Spleen (tissue), 11 donors: ENCODE measurements around the gene TRIM45. TPM values are rescaled to one million over a fixed set of nuclear protein-coding genes. Genes with fewer than 3 reads are reported as not detected.

Experiments
- DNase-seq: peaks from one replicate; pipeline ENCODE4 v3.0.0-alpha.2; 2020
- H3K27ac ChIP-seq, 8 donors: fragments of 200-600 bp; sonication (generic) in 7 of 8; 1 replicate in 4 of 8; 2 replicates in 4 of 8; pipeline versions ENCODE4 v1.5.0 to v1.8.0; 2016 to 2021; ENCODE audit warnings: inconsistent platforms in 4 of 8, mild to moderate bottlenecking in 4 of 8, moderate library complexity in 1 of 8
- H3K27me3 ChIP-seq, 7 donors: fragments of 200-600 bp; sonication (generic) in 6 of 7; replicated peaks in 1 of 7; 1 replicate in 4 of 7; 2 replicates in 3 of 7; pipeline versions ENCODE4 v1.5.0 to v1.8.0; 2016 to 2021; ENCODE audit warnings: inconsistent platforms in 3 of 7, mild to moderate bottlenecking in 1 of 7
- H3K36me3 ChIP-seq, 6 donors: fragments of 200-600 bp; sonication (generic) in 5 of 6; 1 replicate in 4 of 6; 2 replicates in 2 of 6; pipeline versions ENCODE4 v1.5.0 to v1.8.0; 2016 to 2021; ENCODE audit warnings: inconsistent platforms in 2 of 6
- H3K4me1 ChIP-seq, 6 donors: fragments of 200-600 bp; sonication (generic) in 5 of 6; 1 replicate in 3 of 6; 2 replicates in 3 of 6; pipeline versions ENCODE4 v1.5.0 to v1.8.0; 2016 to 2021; ENCODE audit warnings: inconsistent platforms in 3 of 6
- H3K4me3 ChIP-seq, 8 donors: fragments of 200-600 bp; sonication (generic) in 7 of 8; 1 replicate in 4 of 8; 2 replicates in 4 of 8; pipeline versions ENCODE4 v1.5.0 to v1.8.0; 2016 to 2021; ENCODE audit warnings: inconsistent platforms in 4 of 8, mild to moderate bottlenecking in 4 of 8, moderate library complexity in 2 of 8
- H3K9me3 ChIP-seq, 8 donors: fragments of 200-600 bp; sonication (generic) in 7 of 8; 1 replicate in 4 of 8; 2 replicates in 4 of 8; pipeline versions ENCODE4 v1.5.0 to v1.8.0; 2016 to 2021; ENCODE audit warnings: inconsistent platforms in 4 of 8
- POLR2A ChIP-seq, 3 donors: fragments of 450-650 bp; IDR thresholded peaks; one replicate each; pipeline ENCODE4 v1.5.1; 2017; ENCODE audit warnings: antibody characterized with exemption in 3 of 3, mild to moderate bottlenecking in 1 of 3
- POLR2AphosphoS5 ChIP-seq, 3 donors: sonication (generic); formaldehyde crosslinking; IDR thresholded peaks; one replicate each; pipeline ENCODE4 v1.5.1; 2017; ENCODE audit warnings: antibody characterized with exemption in 3 of 3
- WGBS, 5 donors: extraction: QIAGEN DNeasy Blood & Tissue Kit in 3 of 5; methylation state at CpG; one replicate each; pipeline versions ENCODE4 v1.1.5 to v1.1.7; 2013 to 2018; 5-methylcytosine and 5-hydroxymethylcytosine counted together
- intact Hi-C: fragments of 100-400 bp; cut with DNase I; formaldehyde crosslinking; loops from one replicate; pipeline ENCODE4 v1.15.0; 2023; ENCODE audit warnings: low total_unique reads
- polyA plus RNA-seq, 3 donors: library from polyadenylated mRNA; stranded (reverse); fragments of 200-250 nt; gene quantifications; one replicate each; pipeline ENCODE4 v1.2.1, GENCODE V29; 2013
- total RNA-seq, 7 donors: library from RNA; depleted of rRNA in 3 of 7; stranded (reverse); fragments of >200 nt in 3 of 7; fragmentation: NEBNext Ultra II Directional in 4 of 7; extraction: Animal tissue kit (Norgen Biotek cat#: 25700) in 4 of 7; gene quantifications; one replicate each; pipeline versions ENCODE4 v1.1.0 to v1.2.1, GENCODE V29; 2016 to 2021
- TF ChIP-seq, protein P1 (sequence below), 11 experiments: fragments of 200-600 bp in 7 of 11; fragments of 450-650 bp in 4 of 11; sonication (generic) in 4 of 11; IDR thresholded peaks in 8 of 11; conservative IDR thresholded peaks in 3 of 11; 1 replicate in 7 of 11; 2 replicates in 4 of 11; pipeline versions ENCODE4 v1.4.0 to v1.8.0; 2016 to 2021; ENCODE audit warnings: antibody characterized with exemption in 11 of 11, inconsistent platforms in 4 of 11, mild to moderate bottlenecking in 1 of 11
- donor health status: healthy with polysubstance abuse.
- donor health status: DM: no; HTN: no; CAD: no; lungs with moderate emphysema.
- donor health status: DM: no; HTN: no; CAD: no.
- donor health status: Bipolar disorder and iron deficiency.
- donor health status: healthy.
- donor health status: DM: no; HTN: no; CAD: no.
- donor health status: DM: yes; HTN: yes; CAD: no.

The TRIM45 gene
- total and polyA plus RNA-seq, 10 donors, result 1.2 to 8.1 (median 2.0) TPM

DNA sequence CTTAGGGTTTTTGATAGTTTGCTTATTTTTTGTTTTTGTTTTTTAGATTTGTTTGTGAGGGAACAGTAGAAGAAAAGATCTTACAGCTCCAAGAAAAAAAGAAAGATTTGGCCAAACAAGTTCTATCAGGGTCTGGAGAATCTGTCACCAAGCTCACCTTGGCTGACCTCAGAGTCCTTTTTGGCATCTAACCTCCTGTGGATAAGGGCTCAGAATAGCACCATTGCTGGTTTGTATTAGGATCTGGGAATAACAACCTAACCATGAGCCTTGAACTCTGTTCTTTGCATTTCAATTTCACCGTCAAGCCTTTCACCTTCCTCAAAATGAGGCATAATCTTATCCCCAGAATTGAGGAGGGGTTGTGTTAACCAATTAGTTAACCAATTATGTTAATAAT, 20.2 kb downstream of the TRIM45 start:
- intact Hi-C loops, result no loop called here
- no peaks in the 10 kb centered on the region for H3K9me3 ChIP-seq
- H3K36me3 ChIP-seq, result peaks cover 0 to 98% (median 35%) of the 10 kb centered on the region in 6 donors
- no peak for DNase-seq
- WGBS, 5 donors, result 88 to 100% (median 94%) methylated on average over 1 of the region's 1 CpG
- no peak overlapping the region for H3K27ac ChIP-seq
- no peaks in the 10 kb centered on the region for H3K27me3 ChIP-seq
- H3K4me1 ChIP-seq, result no peaks in the 10 kb centered on the region
- no peak overlapping the region for H3K4me3 ChIP-seq
- no peak for TF ChIP-seq POLR2AphosphoS5 (IDR thresholded peaks at IDR 0.05)
- no peak for TF ChIP-seq POLR2A (IDR thresholded peaks at IDR 0.05)

DNA sequence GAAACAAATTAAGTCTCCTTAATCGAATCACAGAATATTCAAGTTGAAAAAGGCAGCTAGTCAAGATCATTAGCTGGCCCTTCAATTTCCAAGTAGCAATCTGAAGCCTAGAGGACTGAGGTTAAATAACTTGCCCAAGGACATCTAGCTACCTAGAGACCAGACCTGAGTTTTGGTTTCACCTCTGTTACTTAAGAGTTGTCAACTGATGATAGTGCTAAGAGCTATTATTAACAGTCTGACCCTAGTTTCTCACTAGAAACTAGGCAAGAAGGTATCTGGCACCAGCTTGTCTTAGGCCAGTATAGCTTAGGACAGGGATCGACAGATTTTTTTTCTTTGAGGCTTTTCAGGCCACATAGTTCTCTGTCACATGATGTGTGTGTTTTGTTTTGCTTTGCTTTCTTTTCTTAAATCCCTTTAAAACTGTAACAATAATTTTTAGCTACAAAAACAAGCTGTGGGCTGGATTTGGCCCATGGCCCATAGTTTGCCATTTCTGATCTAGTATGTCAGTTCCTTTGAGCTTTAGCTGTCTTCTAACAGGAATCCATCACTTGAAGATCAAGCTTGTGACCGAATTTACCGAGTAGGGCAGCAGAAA, 23.2 kb downstream of the TRIM45 start:
- no peaks in the 10 kb centered on the region for H3K27me3 ChIP-seq
- H3K36me3 ChIP-seq, result peaks cover 0 to 100% (median 47%) of the 10 kb centered on the region in 6 donors
- DNase-seq, result no peak
- no peak overlapping the region for H3K27ac ChIP-seq
- no peak for TF ChIP-seq POLR2AphosphoS5 (IDR thresholded peaks at IDR 0.05)
- TF ChIP-seq, protein P1, sequence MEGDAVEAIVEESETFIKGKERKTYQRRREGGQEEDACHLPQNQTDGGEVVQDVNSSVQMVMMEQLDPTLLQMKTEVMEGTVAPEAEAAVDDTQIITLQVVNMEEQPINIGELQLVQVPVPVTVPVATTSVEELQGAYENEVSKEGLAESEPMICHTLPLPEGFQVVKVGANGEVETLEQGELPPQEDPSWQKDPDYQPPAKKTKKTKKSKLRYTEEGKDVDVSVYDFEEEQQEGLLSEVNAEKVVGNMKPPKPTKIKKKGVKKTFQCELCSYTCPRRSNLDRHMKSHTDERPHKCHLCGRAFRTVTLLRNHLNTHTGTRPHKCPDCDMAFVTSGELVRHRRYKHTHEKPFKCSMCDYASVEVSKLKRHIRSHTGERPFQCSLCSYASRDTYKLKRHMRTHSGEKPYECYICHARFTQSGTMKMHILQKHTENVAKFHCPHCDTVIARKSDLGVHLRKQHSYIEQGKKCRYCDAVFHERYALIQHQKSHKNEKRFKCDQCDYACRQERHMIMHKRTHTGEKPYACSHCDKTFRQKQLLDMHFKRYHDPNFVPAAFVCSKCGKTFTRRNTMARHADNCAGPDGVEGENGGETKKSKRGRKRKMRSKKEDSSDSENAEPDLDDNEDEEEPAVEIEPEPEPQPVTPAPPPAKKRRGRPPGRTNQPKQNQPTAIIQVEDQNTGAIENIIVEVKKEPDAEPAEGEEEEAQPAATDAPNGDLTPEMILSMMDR (IDR thresholded peaks at IDR 0.05 in 8 of 11, conservative IDR thresholded peaks at IDR 0.05 in 3 of 11), result no peak
- TF ChIP-seq POLR2A (IDR thresholded peaks at IDR 0.05), result no peak
- no peak overlapping the region for H3K4me3 ChIP-seq
- H3K9me3 ChIP-seq, result no peaks in the 10 kb centered on the region
- intact Hi-C loops, result no loop called here
- WGBS, 5 donors, result 91 to 97% (median 94%) methylated on average over 4 of the region's 4 CpGs
- H3K4me1 ChIP-seq, result no peaks in the 10 kb centered on the region

DNA sequence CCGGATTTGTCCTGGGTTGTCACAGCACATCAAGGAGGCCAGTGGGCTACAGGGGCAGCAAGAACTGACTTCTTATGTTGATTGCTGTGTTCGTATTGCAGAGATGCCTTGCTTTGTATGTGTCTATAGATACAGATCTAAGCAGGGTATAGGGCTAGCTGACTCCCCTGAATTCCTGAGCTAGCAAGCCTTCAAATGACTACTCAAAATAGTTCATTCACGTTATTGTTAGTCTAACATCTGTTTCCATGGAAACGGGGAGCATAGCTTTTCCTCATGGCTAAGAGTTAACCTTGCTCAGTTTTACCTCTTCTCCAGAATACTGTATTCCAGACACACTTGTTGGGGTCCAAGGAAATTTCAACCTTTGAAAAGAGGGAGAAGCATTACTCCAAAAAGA, 24.1 kb downstream of the TRIM45 start:
- Histone ChIP-seq H3K4me3 (no peak overlapping the region), H3K9me3 (no peaks in the 10 kb centered on the region), H3K27me3 (no peaks in the 10 kb centered on the region), H3K27ac (no peak overlapping the region), H3K36me3 (peaks cover 0 to 100% (median 53%) of the 10 kb centered on the region in 6 donors), H3K4me1 (no peaks in the 10 kb centered on the region)
- no peak for TF ChIP-seq POLR2AphosphoS5 (IDR thresholded peaks at IDR 0.05)
- TF ChIP-seq, protein P1 (IDR thresholded peaks at IDR 0.05 in 8 of 11, conservative IDR thresholded peaks at IDR 0.05 in 3 of 11), result no peak
- no peak for TF ChIP-seq POLR2A (IDR thresholded peaks at IDR 0.05)
- DNase-seq, result no peak
- intact Hi-C loops, result no loop called here
- WGBS, 5 donors, result 82 to 92% (median 90%) methylated on average over 4 of the region's 4 CpGs

DNA sequence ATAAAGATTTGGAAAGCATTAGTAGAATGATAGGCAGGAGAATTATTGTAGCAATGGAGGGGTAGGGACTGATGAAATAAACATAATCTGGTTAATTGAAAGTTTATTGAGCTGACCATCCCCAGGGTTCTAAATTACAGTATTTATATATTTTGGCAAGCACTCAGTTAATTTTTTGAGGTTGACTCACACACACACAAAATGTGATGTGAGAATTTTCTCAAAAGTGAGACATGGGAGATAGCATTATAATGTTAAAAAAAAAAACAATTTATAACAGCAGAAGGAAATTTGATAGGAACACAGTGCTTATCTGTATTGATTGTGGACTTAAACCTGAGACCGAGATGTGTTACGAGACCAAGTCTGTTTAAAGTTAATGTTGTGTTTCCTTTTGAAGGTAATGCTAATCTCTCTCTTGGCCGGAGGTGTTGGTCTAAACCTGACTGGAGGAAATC, 24.6 kb downstream of the TRIM45 start:
- no peak overlapping the region for H3K4me3 ChIP-seq
- H3K36me3 ChIP-seq, result peaks cover 0 to 100% (median 51%) of the 10 kb centered on the region in 6 donors
- WGBS, 5 donors, result 92 to 100% (median 95%) methylated on average over 3 of the region's 3 CpGs
- H3K9me3 ChIP-seq, result no peaks in the 10 kb centered on the region
- no peaks in the 10 kb centered on the region for H3K4me1 ChIP-seq
- intact Hi-C loops, result no loop called here
- TF ChIP-seq POLR2A (IDR thresholded peaks at IDR 0.05) (no peak), POLR2AphosphoS5 (IDR thresholded peaks at IDR 0.05) (no peak)
- TF ChIP-seq, protein P1 (IDR thresholded peaks at IDR 0.05 in 8 of 11, conservative IDR thresholded peaks at IDR 0.05 in 3 of 11), result no peak
- DNase-seq, result no peak
- no peaks in the 10 kb centered on the region for H3K27me3 ChIP-seq
- H3K27ac ChIP-seq, result no peak overlapping the region
